CD8-positive, alpha-beta memory T cell (primary cell): ENCODE results near the gene MT1HL1. TPM values are rescaled to one million over a fixed set of nuclear protein-coding genes. Genes with fewer than 3 reads are reported as not detected.

Experiments used
- CTCF ChIA-PET: fragments of 350-600 bp; sonication (Branson Sonifier 250); formaldehyde crosslinking; loops from one replicate; lab custom pipeline; 2021; ENCODE audit warnings: antibody characterized with exemption; lab: Charles Lee
- POLR2A ChIA-PET: fragments of 350-600 bp; sonication (Branson Sonifier 250); formaldehyde crosslinking; loops from one replicate; lab custom pipeline; 2021; ENCODE audit warnings: antibody characterized with exemption; lab: Charles Lee
- DNase-seq, 5 donors: peaks; one replicate each; pipeline versions ENCODE4 v3.0.0 to v3.0.0-alpha.2; 2020 to 2022; ENCODE audit warnings: mixed read lengths in 1 of 5
- H3K27ac ChIP-seq: one replicate; pipeline ENCODE4 v1.7.0; 2013; ENCODE audit warnings: low read depth, mild to moderate bottlenecking, low read length, moderate library complexity
- H3K27me3 ChIP-seq: 2 replicates; pipeline ENCODE4 v1.7.0; 2013; ENCODE audit warnings: low read length, mild to moderate bottlenecking; ENCODE audit not compliant: insufficient read depth, poor library complexity, severe bottlenecking
- H3K36me3 ChIP-seq: 2 replicates; pipeline ENCODE4 v1.7.0; 2013; ENCODE audit warnings: mild to moderate bottlenecking, low read length, moderate library complexity; ENCODE audit not compliant: insufficient read depth
- H3K4me1 ChIP-seq: 2 replicates; pipeline ENCODE4 v1.7.0; 2013; ENCODE audit warnings: mild to moderate bottlenecking, low read length, moderate library complexity; ENCODE audit not compliant: insufficient read depth
- H3K4me3 ChIP-seq: 2 replicates; pipeline ENCODE4 v1.7.0; 2013; ENCODE audit warnings: mild to moderate bottlenecking, low read length
- H3K9me3 ChIP-seq: 2 replicates; pipeline ENCODE4 v1.7.0; 2013; ENCODE audit warnings: mild to moderate bottlenecking, low read length
- H3K27ac Mint-ChIP-seq, 8 donors: one replicate each; pipeline ENCODE4 v1.8.0; 2020 to 2021; ENCODE audit warnings: mixed read lengths in 8 of 8, mild to moderate bottlenecking in 6 of 8, inconsistent platforms in 3 of 8, moderate library complexity in 3 of 8
- H3K27me3 Mint-ChIP-seq, 2 donors: one replicate each; pipeline ENCODE4 v1.8.0; 2020 to 2021; ENCODE audit warnings: mixed read lengths in 2 of 2, mild to moderate bottlenecking in 1 of 2, moderate library complexity in 1 of 2
- H3K36me3 Mint-ChIP-seq, 3 donors: one replicate each; pipeline ENCODE4 v1.8.0; 2020 to 2021; ENCODE audit warnings: mixed read lengths in 3 of 3, inconsistent platforms in 1 of 3, mild to moderate bottlenecking in 1 of 3
- H3K4me1 Mint-ChIP-seq, 3 donors: one replicate each; pipeline ENCODE4 v1.8.0; 2020 to 2021; ENCODE audit warnings: mixed read lengths in 3 of 3, inconsistent platforms in 1 of 3, mild to moderate bottlenecking in 1 of 3
- H3K4me3 Mint-ChIP-seq, 7 donors: one replicate each; pipeline ENCODE4 v1.8.0; 2020 to 2021; ENCODE audit warnings: mixed read lengths in 7 of 7, mild to moderate bottlenecking in 6 of 7, moderate library complexity in 4 of 7, inconsistent platforms in 2 of 7
- H3K9me3 Mint-ChIP-seq, 5 donors: one replicate each; pipeline ENCODE4 v1.8.0; 2020 to 2022; ENCODE audit warnings: mixed read lengths in 5 of 5, mild to moderate bottlenecking in 3 of 5, moderate library complexity in 2 of 5, inconsistent platforms in 1 of 5
- polyA plus RNA-seq: library from polyadenylated mRNA; unstranded; fragments of 300-500 nt; fragmentation: Illumina TruSeq; gene quantifications from one replicate; pipeline ENCODE4 v1.2.3, GENCODE V29; 2021
- total RNA-seq, 2 experiments: library from RNA; stranded (reverse); gene quantifications; one replicate each; pipeline ENCODE4 v1.2.3, GENCODE V29; 2021

MT1HL1 gene
- total and polyA plus RNA-seq, 3 experiments from 2014 or later = not detected

GRCh38 chr1:236963920-236964319 lies 40.3 kb downstream of the MT1HL1 start:
- ChIA-PET CTCF (no interaction called here), POLR2A (no interaction called here)
- DNase-seq = no peak
- Histone ChIP-seq H3K9me3 (no peaks in the 10 kb centered on the region), H3K4me3 (no peak overlapping the region), H3K36me3 (no peaks in the 10 kb centered on the region), H3K4me1 (no peaks in the 10 kb centered on the region), H3K27me3 (no peaks in the 10 kb centered on the region), H3K27ac (no peak overlapping the region)
- no peak overlapping the region for H3K27ac Mint-ChIP-seq
- H3K4me3 Mint-ChIP-seq = no peak overlapping the region
- H3K4me1 Mint-ChIP-seq = no peaks in the 10 kb centered on the region
- H3K9me3 Mint-ChIP-seq = peaks cover 0 to 10% (median 7%) of the 10 kb centered on the region in 5 donors
- peaks cover 16 to 19% of the 10 kb centered on the region in 2 donors for H3K27me3 Mint-ChIP-seq
- no peaks in the 10 kb centered on the region for H3K36me3 Mint-ChIP-seq

GRCh38 chr1:236959112-236959511 lies 45.1 kb downstream of the MT1HL1 start:
- POLR2A ChIA-PET = no interaction called here
- H3K27me3 ChIP-seq = no peaks in the 10 kb centered on the region
- DNase-seq = no peak
- Mint-ChIP-seq H3K9me3 (peaks cover 0 to 11% (median 9%) of the 10 kb centered on the region in 5 donors), H3K4me3 (no peak overlapping the region), H3K27ac (no peak overlapping the region), H3K36me3 (no peaks in the 10 kb centered on the region), H3K4me1 (no peaks in the 10 kb centered on the region), H3K27me3 (peaks cover 15 to 22% of the 10 kb centered on the region in 2 donors)
- H3K4me1 ChIP-seq = no peaks in the 10 kb centered on the region
- H3K36me3 ChIP-seq = no peaks in the 10 kb centered on the region
- no peaks in the 10 kb centered on the region for H3K9me3 ChIP-seq
- CTCF ChIA-PET = no interaction called here
- H3K27ac ChIP-seq = no peak overlapping the region
- no peak overlapping the region for H3K4me3 ChIP-seq

- POLR2A ChIA-PET = no interaction called here
- Histone ChIP-seq H3K36me3 (no peaks in the 10 kb centered on the region), H3K4me1 (no peaks in the 10 kb centered on the region), H3K27ac (no peak overlapping the region), H3K4me3 (no peak overlapping the region), H3K9me3 (no peaks in the 10 kb centered on the region), H3K27me3 (no peaks in the 10 kb centered on the region)
- Mint-ChIP-seq H3K4me3 (no peak overlapping the region), H3K27me3 (peaks cover 15 to 25% of the 10 kb centered on the region in 2 donors), H3K27ac (no peak overlapping the region), H3K36me3 (no peaks in the 10 kb centered on the region), H3K9me3 (peaks cover 0 to 11% (median 8%) of the 10 kb centered on the region in 5 donors), H3K4me1 (no peaks in the 10 kb centered on the region)
- CTCF ChIA-PET = no interaction called here
- DNase-seq = no peak
Measured at GRCh38 chr1:236957235-236957634, 47.0 kb downstream of the MT1HL1 start.

Other genes with a start within 250 kb of the MT1HL1 start
- gene MTR, start 209.1 kb downstream of the MT1HL1 start, total RNA-seq = 10 to 100 TPM; 48.0 to 52.8 TPM
- 21.1 TPM for gene MTR, start 209.1 kb downstream of the MT1HL1 start, polyA plus RNA-seq
- under 1 TPM; 0.11 to 0.13 TPM for gene RYR2, start 37.7 kb upstream of the MT1HL1 start, total RNA-seq
- 0.06 TPM for gene RYR2, start 37.7 kb upstream of the MT1HL1 start, polyA plus RNA-seq